NCI-H2227 treated with DMSO at 0.1 percent for 48 hours (cell line): Measurements from ENCODE around the gene FOXO3.
A peak's percentile ranks its signal among the peaks of the same experiment; 100 is the strongest.
"Not testable (repeated sequence)": the region's sequence is repeated elsewhere in the genome, so short reads cannot be mapped to it uniquely, and the experiment has no call there.

Source experiments
- DNase-seq: peaks from one replicate; lab custom pipeline; 2025; lab: John Stamatoyannopoulos, UW

Gene FOXO3

GRCh38 chr6:108556250-108556649, 4.5 kb upstream of the FOXO3 start:
- no peak for DNase-seq

DNA sequence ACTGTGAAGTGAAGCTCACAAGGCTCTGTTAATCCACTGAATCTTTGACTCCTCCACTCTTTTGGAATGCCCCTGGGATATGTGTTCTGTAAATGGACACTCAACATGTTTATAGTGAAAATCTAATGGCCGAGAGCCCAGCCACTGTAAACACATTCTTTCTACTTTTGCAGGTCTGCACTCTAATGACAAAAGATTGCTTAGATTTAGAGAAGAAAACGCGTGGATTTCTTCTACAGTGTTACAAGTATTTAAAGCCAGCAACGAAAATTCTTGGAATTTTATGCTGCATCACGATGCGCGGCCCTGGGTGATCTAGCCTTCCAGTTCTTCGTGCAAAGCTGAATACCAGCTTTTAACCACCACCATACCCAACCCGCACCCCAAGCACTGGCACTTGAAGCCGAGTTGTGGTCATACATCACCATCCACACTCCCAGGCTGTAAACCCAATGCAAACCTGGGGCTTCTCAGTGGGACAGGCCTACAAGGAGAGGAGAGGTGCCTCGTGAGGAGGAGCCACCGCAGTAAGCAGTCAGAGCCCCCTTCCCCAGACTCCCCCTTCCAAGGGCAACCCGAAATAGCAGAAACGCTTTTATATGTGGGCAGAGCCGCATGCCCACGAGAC, 3.7 kb upstream of the FOXO3 start:
- DNase-seq = no peak

- DNase-seq = peak; percentile 82
Observed at GRCh38 chr6:108557494-108558371, 3.0 kb upstream of the FOXO3 start.

DNA sequence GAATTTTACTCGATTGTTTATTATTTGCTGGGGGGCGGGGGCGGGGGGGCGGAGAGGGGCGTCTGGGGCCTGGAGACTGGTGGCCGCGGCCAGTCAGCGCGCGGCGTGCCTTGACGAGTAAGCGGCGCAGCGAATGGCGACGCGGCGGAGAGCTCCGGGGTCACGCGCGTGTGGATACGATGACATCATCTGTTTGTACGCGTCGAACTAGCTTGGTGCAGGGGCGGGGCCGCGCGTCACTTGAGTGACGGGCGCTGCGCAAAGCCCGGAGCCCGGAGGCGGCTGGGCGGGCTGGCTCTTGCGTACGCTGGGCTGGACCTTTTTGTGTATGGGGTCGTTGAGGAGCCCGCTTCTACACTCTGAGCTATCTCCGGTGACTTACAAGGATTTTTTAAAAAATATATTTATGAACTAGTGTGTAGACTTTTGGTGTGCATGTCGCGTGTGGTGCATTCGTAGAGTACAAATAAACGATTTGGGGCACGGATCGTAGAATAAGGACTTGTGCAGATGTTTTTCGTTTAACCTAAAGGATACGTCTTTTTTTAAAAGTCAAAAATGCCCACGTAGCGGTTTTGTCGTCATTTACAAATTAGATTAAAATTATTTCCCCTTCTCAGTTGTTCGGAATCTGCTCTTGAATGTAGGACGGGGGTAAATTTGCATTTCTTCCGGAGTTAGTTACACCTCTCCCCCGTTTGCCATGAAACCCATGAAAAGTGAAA, 2.2 kb upstream of the FOXO3 start:
- peak; percentile 93 for DNase-seq

DNA sequence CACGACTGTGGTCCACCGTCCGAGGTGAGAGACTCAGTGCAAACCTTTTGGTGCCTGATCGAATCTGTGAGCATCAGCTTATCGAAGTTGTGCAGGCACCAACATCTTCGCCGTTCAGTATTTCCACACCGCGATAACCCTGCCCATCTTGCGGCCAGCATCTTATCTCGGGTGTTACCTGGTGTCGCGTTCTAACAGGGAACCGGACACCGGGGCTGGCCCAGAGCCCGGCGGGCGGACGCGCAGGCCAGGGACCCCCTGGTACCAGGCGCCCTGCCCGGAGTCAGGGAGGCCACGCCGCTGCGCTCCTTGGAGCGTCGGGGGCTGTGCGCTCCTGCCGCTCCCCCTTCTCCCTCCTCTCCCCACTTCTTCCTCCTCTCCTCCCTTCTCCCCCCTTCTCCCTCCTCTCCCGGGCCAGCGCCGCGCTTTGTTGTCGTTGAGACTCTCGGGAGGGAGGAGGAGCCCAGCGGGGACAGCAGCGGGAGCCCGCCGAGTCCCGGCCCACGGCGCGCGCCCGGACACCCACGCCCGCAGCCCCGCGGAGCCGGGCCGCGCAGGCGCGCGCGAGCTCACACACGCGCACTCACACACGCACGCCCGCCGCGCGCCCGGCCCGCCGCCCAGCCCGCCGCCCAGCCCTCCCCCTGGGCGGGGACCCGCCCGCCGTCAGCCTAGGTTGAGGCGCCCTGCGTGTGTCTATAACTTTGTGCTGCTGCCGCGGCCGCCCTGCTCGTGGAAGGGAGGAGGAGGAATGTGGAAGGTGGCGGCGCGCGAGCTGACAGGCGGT, 1.4 kb upstream of the FOXO3 start:
- peak; percentile 27 for DNase-seq

DNA sequence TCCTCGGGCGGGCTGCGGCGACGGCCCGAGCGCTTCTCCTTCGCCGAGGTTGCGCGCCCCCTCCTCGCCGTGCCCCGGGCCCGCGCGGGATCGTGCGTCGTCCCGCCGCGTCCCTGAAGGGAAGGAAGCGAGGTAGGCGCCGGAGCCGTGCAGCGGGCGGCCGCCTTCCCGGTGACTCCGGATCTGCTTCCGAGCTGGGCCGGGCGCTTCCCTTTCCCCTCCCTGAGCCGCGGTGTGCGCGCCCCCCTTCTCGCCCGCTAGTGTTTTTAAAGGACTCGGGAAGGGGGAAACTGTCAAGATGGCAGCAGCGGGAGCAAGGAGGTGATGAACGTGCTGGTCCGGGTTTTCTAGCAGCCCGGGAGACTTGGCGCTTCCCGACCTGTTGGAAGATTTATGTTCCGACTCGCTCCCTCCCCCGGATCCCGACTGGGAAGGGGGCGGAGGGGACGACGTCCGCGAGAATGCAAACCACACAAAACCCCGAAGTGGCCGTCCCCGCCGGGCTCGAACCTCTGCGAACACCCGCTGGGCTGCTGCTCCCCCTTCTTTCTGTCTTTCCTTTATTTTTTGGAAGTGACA, 744 bp upstream of the FOXO3 start:
- DNase-seq = peak; percentile 48

DNA sequence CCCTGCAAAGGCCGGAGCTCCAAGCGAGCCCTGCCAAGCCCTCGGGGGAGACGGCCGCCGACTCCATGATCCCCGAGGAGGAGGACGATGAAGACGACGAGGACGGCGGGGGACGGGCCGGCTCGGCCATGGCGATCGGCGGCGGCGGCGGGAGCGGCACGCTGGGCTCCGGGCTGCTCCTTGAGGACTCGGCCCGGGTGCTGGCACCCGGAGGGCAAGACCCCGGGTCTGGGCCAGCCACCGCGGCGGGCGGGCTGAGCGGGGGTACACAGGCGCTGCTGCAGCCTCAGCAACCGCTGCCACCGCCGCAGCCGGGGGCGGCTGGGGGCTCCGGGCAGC, 561 bp downstream of the FOXO3 start:
- not testable (repeated sequence) for DNase-seq

DNA sequence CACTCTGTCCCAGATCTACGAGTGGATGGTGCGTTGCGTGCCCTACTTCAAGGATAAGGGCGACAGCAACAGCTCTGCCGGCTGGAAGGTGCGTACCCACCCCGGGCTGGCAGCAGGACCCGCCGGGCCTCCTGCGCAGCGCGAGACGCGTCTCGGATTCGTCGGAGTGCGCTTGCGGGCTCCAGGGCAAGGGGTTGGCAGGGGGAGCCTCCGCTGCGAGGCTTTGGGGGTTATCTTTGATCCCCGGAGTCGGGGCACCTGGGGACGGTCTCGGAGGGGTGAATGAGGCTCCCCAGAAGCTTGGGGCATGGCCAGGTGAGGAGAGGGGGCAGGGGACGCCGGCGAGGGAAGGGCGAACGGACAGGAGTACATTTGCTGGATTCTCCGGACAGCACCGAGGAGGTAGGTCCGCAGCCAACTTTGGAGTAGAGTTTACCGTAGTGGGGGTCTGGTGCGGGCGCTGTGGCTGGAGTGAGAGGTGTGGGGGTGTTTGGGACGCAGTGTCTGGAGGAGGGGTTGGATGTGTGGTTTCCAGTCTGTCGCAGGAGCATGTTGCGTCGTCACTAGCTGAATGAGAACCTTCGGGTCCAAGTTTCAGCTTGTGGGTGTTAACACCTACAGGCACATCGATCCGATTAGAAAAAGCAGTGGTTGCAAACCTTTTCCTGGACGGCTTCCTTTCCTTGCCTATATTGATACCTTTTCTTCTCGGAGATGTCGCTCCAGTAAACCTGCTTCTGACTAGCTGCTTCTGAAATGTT, 1.2 kb downstream of the FOXO3 start:
- no peak for DNase-seq

DNA sequence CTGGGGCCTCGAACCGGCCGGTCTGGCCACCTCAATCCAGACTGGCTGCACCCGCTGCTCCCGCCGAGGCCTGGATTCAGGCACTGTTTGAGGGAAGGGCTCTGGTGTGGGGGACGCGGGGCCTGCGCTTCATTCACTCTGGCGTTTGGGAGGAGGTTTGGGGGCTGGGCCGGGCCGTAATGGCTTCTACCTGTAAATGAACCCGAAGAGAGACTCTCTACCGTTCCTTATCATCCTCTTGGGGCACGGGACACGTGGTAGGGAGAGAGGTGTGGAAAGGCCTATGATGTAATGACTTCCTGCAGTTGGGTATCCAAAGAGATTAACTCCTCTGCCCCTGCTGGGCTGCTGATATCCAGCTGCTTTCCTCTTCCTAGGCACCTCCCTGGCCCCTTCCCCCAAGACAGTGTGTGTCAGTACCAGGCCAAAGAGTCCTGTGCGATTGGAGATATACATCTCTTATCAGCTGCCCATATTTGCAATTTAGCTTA, 1.8 kb downstream of the FOXO3 start:
- no peak for DNase-seq

GRCh38 chr6:108563292-108563691, 2.6 kb downstream of the FOXO3 start:
- DNase-seq = no peak

DNA sequence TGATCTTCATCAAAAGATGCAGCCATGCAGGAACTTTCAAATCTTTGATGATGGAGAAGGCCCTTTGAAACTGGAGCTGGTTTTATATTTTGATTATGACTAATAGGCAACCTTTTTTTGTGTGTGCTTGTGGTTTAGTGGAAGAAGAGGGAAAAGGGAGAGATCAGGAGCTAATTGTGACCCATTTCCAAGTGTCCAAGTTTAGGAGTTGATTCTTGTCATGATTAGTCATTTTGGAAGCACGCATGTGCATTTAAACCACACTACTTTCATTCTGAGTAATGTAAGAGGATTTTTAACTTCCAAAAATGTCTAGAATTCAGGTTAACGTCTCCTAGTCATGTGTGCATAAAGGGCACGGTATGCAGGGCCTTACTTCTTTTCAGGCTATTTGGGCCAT, 3.5 kb downstream of the FOXO3 start:
- DNase-seq = no peak

DNA sequence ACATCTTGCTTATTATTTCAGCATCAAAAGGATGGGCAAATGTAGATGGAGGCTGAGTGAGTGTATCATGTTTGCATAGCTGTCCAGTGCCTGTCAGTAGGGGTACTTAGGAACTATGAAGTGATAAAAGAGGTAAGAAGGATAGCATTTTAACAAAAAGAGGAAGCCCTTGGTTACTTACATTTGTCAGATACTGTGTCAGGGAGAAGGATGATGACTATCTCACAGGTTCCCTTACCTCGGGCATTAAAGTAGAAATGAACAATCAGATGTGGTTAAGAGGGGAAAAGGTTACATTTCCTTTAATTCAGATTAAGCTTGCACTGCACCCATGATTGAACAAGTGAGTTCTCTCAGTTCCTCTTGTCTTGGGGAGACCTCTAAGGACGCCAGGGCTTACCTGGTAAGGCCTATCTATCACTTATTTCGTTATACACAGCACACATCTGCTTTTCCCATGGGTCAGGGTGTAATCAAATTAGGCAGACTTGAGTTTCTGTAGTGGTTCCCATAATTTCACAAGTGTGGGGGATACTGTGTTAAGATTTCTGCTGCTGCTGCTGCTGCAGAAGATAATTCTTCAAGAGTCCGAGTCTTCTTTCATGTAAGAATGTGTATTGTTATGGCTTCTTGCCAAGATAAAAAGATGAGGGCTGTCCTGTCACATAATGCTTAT, 4.5 kb downstream of the FOXO3 start:
- no peak for DNase-seq

GRCh38 chr6:108565893-108566292, 5.2 kb downstream of the FOXO3 start:
- DNase-seq = no peak

- DNase-seq = no peak
Observed at GRCh38 chr6:108566406-108566805, 5.7 kb downstream of the FOXO3 start.

DNA sequence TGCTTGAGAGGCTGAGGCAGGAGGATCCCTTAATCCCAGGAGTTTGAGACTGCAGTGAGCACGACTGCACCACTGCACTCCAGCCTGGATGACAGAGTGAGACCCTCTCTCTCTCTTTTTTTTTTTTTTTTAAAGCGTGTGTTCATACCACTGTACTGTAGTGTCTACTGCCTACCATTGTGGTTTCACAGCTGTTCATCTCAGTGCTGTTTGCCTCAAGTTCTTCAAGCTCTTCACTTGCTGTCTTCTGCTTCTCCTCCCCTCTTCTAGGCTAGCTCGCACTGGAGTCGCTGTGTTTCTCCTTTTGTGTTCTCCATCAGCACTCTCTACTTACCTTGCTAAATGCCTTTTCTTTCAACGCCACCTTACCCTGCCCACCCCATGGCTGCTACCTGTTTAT, 7.4 kb downstream of the FOXO3 start:
- DNase-seq = no peak

GRCh38 chr6:108568551-108569305, 8.0 kb downstream of the FOXO3 start:
- no peak for DNase-seq

DNA sequence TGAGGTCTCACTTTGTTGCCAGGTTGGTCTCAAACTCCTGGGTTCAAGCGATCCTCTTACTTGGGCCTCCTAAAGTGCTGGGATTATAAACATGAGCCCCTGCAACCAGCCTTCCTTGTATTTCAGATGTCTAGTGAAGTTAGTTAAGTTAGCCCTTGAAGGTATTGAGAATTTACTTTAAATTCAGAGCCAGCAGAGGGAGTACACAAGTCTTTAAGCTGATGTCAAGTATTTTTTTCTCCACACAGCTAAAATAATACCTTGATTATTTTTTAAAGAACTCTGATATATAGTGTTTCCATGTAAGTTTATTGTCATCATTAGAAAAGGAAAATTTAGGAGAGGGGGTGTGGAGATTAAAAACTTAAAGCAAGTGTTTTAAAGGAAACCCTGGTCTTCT, 9.8 kb downstream of the FOXO3 start:
- no peak for DNase-seq

DNA sequence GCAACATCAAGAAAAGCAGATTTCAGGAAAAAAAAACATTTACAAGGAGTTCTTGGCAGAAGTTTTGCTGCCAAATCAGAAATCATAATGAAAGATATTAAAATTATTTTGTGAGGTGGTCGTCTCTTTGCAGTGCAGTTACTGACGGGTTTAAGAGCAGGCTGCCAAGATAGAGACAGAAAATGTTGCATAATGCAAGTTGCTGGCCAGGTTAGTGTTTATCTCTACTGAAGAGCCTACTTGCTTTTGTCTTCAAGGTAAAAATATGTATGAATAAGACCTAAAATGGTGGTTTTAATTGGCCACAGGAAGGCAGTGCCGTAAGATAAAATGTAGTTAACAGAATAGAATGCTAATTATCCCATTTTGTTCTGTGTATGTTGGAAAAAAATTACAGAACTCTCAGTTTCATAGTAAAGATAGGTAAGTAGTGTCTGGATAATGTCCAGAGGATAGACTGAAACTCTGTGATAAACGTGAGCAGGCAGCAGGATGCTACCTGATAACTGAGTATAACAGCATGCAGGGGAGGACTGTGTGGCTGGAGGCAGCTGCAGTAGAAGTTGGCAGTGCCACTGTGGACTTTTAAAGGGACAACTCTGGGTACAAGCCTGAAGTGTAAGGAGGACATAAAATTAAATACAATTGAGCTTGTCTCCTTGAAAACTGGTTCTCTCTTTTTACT, 13.9 kb downstream of the FOXO3 start:
- no peak for DNase-seq

DNA sequence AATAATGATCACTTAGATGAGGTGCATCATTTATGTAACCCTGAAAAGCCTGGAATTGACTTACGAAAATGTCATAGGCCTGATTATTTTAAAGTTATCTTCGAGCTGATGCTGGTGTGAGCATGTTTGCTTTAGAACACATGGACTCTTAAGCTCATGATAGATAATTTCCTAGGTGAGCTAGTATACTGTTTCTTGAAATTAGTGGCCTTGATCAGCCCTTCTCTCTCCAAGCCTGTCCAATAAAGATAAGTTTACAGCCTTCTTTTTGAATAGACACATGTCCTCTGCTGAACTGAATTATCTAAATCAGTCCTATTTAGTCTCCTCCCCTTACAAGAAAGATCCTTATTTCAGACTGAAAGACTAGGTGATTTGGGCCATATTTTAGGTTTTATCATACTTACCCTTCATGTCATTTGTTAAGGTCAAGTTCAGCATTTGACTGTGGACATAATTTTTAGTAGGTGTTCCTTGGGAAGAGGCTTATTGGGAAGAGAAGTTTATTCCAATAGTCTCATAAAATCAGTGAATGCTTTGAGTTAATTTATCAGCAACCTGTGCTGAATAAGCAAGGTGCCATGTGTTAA, 15.3 kb downstream of the FOXO3 start:
- no peak for DNase-seq
